Caco-2 (cell line): ENCODE data around the gene GASK1A. TPM values are rescaled to one million over a fixed set of nuclear protein-coding genes. Genes with fewer than 3 reads are reported as not detected.

Source experiments
- BruUV-seq: library from RNA; stranded (reverse); fragments of 400-500 nt; replicated peaks from 2 replicates; lab custom pipeline; 2021; lab: Mats Ljungman, UMichigan
- CTCF ChIA-PET: fragments of 300-600 bp; sonication (Branson Sonifier 250); formaldehyde crosslinking; loops from one replicate; lab custom pipeline; 2022; ENCODE audit warnings: antibody characterized with exemption; lab: Charles Lee
- POLR2A ChIA-PET: fragments of 300-600 bp; sonication (Branson Sonifier 250); formaldehyde crosslinking; loops from one replicate; lab custom pipeline; 2022; ENCODE audit warnings: antibody characterized with exemption; lab: Charles Lee
- DNase-seq, 2 experiments: peaks; one replicate each; pipeline versions ENCODE4 v3.0.0 to v3.0.0-alpha.2; 2020 to 2022
- H3K27me3 ChIP-seq: replicated peaks from 2 replicates; pipeline ENCODE4 v1.6.0; 2011; ENCODE audit warnings: low read length; ENCODE audit not compliant: control insufficient read depth, insufficient read depth
- H3K36me3 ChIP-seq: 2 replicates; pipeline ENCODE4 v1.5.1; 2011; ENCODE audit warnings: low read length; ENCODE audit not compliant: control insufficient read depth, insufficient read depth
- H3K4me1 ChIP-seq: fragments of 250-450 bp; sonication (Bioruptor Pico); 2 replicates; pipeline ENCODE4 v1.5.1; 2020; ENCODE audit warnings: mild to moderate bottlenecking
- H3K4me3 ChIP-seq: 2 replicates; pipeline ENCODE4 v1.5.1; 2011; ENCODE audit warnings: low read depth, mild to moderate bottlenecking, control low read depth, low read length
- H3K9me3 ChIP-seq: fragments of 250-450 bp; sonication (Bioruptor Pico); 2 replicates; pipeline ENCODE4 v1.5.1; 2020; ENCODE audit warnings: mild to moderate bottlenecking, moderate library complexity
- H3K27ac Mint-ChIP-seq: one replicate; pipeline ENCODE4 v1.8.0; 2022; ENCODE audit warnings: mixed read lengths; ENCODE audit not compliant: unreplicated experiment
- H3K27me3 Mint-ChIP-seq: one replicate; pipeline ENCODE4 v1.8.0; 2022; ENCODE audit warnings: mixed read lengths; ENCODE audit not compliant: insufficient read depth, unreplicated experiment
- H3K36me3 Mint-ChIP-seq: one replicate; pipeline ENCODE4 v1.8.0; 2022; ENCODE audit warnings: mild to moderate bottlenecking, mixed read lengths; ENCODE audit not compliant: insufficient read depth, unreplicated experiment
- H3K4me1 Mint-ChIP-seq: one replicate; pipeline ENCODE4 v1.8.0; 2022; ENCODE audit warnings: low read depth, mixed read lengths; ENCODE audit not compliant: unreplicated experiment
- H3K4me3 Mint-ChIP-seq: one replicate; pipeline ENCODE4 v1.8.0; 2022; ENCODE audit warnings: mild to moderate bottlenecking, moderate library complexity, mixed read lengths; ENCODE audit not compliant: unreplicated experiment
- H3K9me3 Mint-ChIP-seq: one replicate; pipeline ENCODE4 v1.8.0; 2022; ENCODE audit warnings: mixed read lengths; ENCODE audit not compliant: unreplicated experiment
- CTCF ChIP-seq, 2 experiments: fragments of 200-600 bp in 1 of 2; IDR thresholded peaks; 1 replicate in 1 of 2; 2 replicates in 1 of 2; pipeline versions ENCODE4 v1.5.1 to v1.8.0; 2011 to 2022; ENCODE audit warnings: antibody characterized with exemption in 1 of 2, control low read depth in 1 of 2, inconsistent platforms in 1 of 2, low read depth in 1 of 2, low read length in 1 of 2, mild to moderate bottlenecking in 1 of 2, moderate library complexity in 1 of 2; ENCODE audit not compliant: insufficient read depth in 1 of 2, severe bottlenecking in 1 of 2, unreplicated experiment in 1 of 2
- intact Hi-C: fragments of 100-400 bp; cut with micrococcal nuclease; formaldehyde crosslinking; loops from one replicate; pipeline ENCODE4 v1.10.0; 2022; ENCODE audit not compliant: unreplicated experiment
- total RNA-seq: library from RNA; stranded (reverse); gene quantifications from 2 replicates; pipeline ENCODE4 v1.2.3, GENCODE V29; 2022

The GASK1A gene
- total RNA-seq, 1 experiment from 2014 or later: 0.16 TPM

- no peaks in the 10 kb centered on the region for H3K9me3 Mint-ChIP-seq
- no peak for TF ChIP-seq CTCF (IDR thresholded peaks at IDR 0.05; ENCODE audit: insufficient read depth in 1 of 2, low read depth in 1 of 2, low read length in 1 of 2, severe bottlenecking in 1 of 2, unreplicated experiment in 1 of 2)
- ChIA-PET CTCF (no interaction called here), POLR2A (no interaction called here)
- no peak overlapping the region for H3K27ac Mint-ChIP-seq
- no peaks in the 10 kb centered on the region for H3K27me3 Mint-ChIP-seq
- no peaks in the 10 kb centered on the region for H3K36me3 ChIP-seq
- H3K4me3 Mint-ChIP-seq: no peak overlapping the region
- no TSS peak for BruUV-seq
- no peak overlapping the region for H3K4me3 ChIP-seq
- no peaks in the 10 kb centered on the region; the same call in 1 of the 2 replicates for H3K27me3 ChIP-seq
- no peaks in the 10 kb centered on the region for H3K4me1 ChIP-seq
- no peaks in the 10 kb centered on the region for H3K36me3 Mint-ChIP-seq
- DNase-seq: no peak
- no peaks in the 10 kb centered on the region for H3K4me1 Mint-ChIP-seq
- intact Hi-C loops: no loop called here
- H3K9me3 ChIP-seq: 0 out of 2 replicates have a peak, but pooled peaks cover 5% of the 10 kb centered on the region
Measured at GRCh38 chr3:43012174-43012573, 33.1 kb downstream of the GASK1A start.

GRCh38 chr3:43013256-43013655, 34.1 kb downstream of the GASK1A start:
- Mint-ChIP-seq H3K4me1 (no peaks in the 10 kb centered on the region), H3K4me3 (no peak overlapping the region), H3K27ac (no peak overlapping the region), H3K27me3 (no peaks in the 10 kb centered on the region), H3K9me3 (no peaks in the 10 kb centered on the region), H3K36me3 (no peaks in the 10 kb centered on the region)
- ChIA-PET POLR2A (no interaction called here), CTCF (no interaction called here)
- DNase-seq: no peak
- Histone ChIP-seq H3K9me3 (0 out of 2 replicates have a peak, but pooled peaks cover 5% of the 10 kb centered on the region), H3K36me3 (no peaks in the 10 kb centered on the region), H3K4me3 (no peak overlapping the region), H3K4me1 (no peaks in the 10 kb centered on the region), H3K27me3 (no peaks in the 10 kb centered on the region)
- BruUV-seq: no TSS peak
- no peak for TF ChIP-seq CTCF (IDR thresholded peaks at IDR 0.05; ENCODE audit: insufficient read depth in 1 of 2, low read depth in 1 of 2, low read length in 1 of 2, severe bottlenecking in 1 of 2, unreplicated experiment in 1 of 2)
- intact Hi-C loops: no loop called here

- H3K9me3 ChIP-seq: 0 out of 2 replicates have a peak, but pooled peaks cover 5% of the 10 kb centered on the region
- Mint-ChIP-seq H3K36me3 (no peaks in the 10 kb centered on the region), H3K4me3 (no peak overlapping the region), H3K9me3 (no peaks in the 10 kb centered on the region), H3K27me3 (no peaks in the 10 kb centered on the region), H3K27ac (no peak overlapping the region), H3K4me1 (no peaks in the 10 kb centered on the region)
- intact Hi-C loops: no loop called here
- ChIA-PET POLR2A (no interaction called here), CTCF (no interaction called here)
- no TSS peak for BruUV-seq
- H3K27me3 ChIP-seq: no peaks in the 10 kb centered on the region
- DNase-seq: no peak
- H3K36me3 ChIP-seq: no peaks in the 10 kb centered on the region
- no peaks in the 10 kb centered on the region for H3K4me1 ChIP-seq
- no peak overlapping the region for H3K4me3 ChIP-seq
- TF ChIP-seq CTCF (IDR thresholded peaks at IDR 0.05; ENCODE audit: insufficient read depth in 1 of 2, low read depth in 1 of 2, low read length in 1 of 2, severe bottlenecking in 1 of 2, unreplicated experiment in 1 of 2): no peak
Measured at GRCh38 chr3:43013743-43014155, 34.6 kb downstream of the GASK1A start.
